HepG2 (cell line): ENCODE measurements around the gene OASL. TPM values are rescaled to one million over a fixed set of nuclear protein-coding genes. Genes with fewer than 3 reads are reported as not detected.

ENCODE experiments used
- ATF5 ChIP-seq: sonication (generic); formaldehyde crosslinking; IDR thresholded peaks from 2 replicates; pipeline ENCODE4 v1.4.0; 2020; ENCODE audit warnings: mild to moderate bottlenecking, low read depth, missing genetic modification reagents
- ATRX ChIP-seq: sonication (generic); formaldehyde crosslinking; IDR thresholded peaks from 2 replicates; pipeline ENCODE4 v1.4.0; 2020; ENCODE audit warnings: missing genetic modification reagents, borderline replicate concordance
- CCDC6 ChIP-seq: sonication (generic); formaldehyde crosslinking; IDR thresholded peaks from 2 replicates; pipeline ENCODE4 v1.8.1; 2022; ENCODE audit warnings: mild to moderate bottlenecking, missing genetic modification reagents, moderate library complexity
- CHD2 ChIP-seq: IDR thresholded peaks from 2 replicates; pipeline ENCODE4 v1.6.1; 2011; ENCODE audit warnings: low read depth, low read length, improper control_type of control experiment
- E2F2 ChIP-seq: sonication (generic); formaldehyde crosslinking; IDR thresholded peaks from 2 replicates; pipeline ENCODE4 v1.4.0; 2020; ENCODE audit warnings: missing genetic modification reagents, borderline replicate concordance
- FOXM1 ChIP-seq: sonication (generic); formaldehyde crosslinking; IDR thresholded peaks from 2 replicates; pipeline ENCODE4 v1.5.0; 2020; ENCODE audit warnings: missing genetic modification reagents
- FOXP4 ChIP-seq: sonication (generic); formaldehyde crosslinking; IDR thresholded peaks from 2 replicates; pipeline ENCODE4 v1.4.0; 2020; ENCODE audit warnings: missing genetic modification reagents
- GATA4 ChIP-seq: sonication (generic); IDR thresholded peaks from 2 replicates; pipeline ENCODE4 v1.6.1; 2016; ENCODE audit warnings: antibody characterized with exemption, low read depth, borderline replicate concordance
- KLF9 ChIP-seq: IDR thresholded peaks from 2 replicates; pipeline ENCODE4 v1.6.1; 2016; ENCODE audit warnings: low read depth
- MTA3 ChIP-seq: sonication (generic); formaldehyde crosslinking; IDR thresholded peaks from 2 replicates; pipeline ENCODE4 v1.4.0; 2020; ENCODE audit warnings: missing genetic modification reagents
- ZKSCAN8 ChIP-seq: IDR thresholded peaks from 2 replicates; pipeline ENCODE4 v1.6.1; 2016; ENCODE audit warnings: borderline replicate concordance, missing genetic modification reagents, missing compliant biosample characterization
- ZNF143 ChIP-seq: sonication (generic); formaldehyde crosslinking; IDR thresholded peaks from 2 replicates; pipeline ENCODE4 v1.4.0; 2020; ENCODE audit warnings: missing genetic modification reagents
- ZNF329 ChIP-seq: sonication (generic); formaldehyde crosslinking; IDR thresholded peaks from 2 replicates; pipeline ENCODE4 v1.9.0; 2021; ENCODE audit warnings: low read depth, mild to moderate bottlenecking, missing genetic modification reagents
- ZNF710 ChIP-seq: sonication (generic); formaldehyde crosslinking; IDR thresholded peaks from 2 replicates; pipeline ENCODE4 v1.5.0; 2020; ENCODE audit warnings: mild to moderate bottlenecking, missing genetic modification reagents, borderline replicate concordance
- ZNF766 ChIP-seq: sonication (generic); formaldehyde crosslinking; IDR thresholded peaks from 2 replicates; pipeline ENCODE4 v1.5.0; 2020; ENCODE audit warnings: missing genetic modification reagents, borderline replicate concordance
- polyA plus RNA-seq, 8 experiments: library from polyadenylated mRNA; depleted of rRNA in 3 of 8; stranded (reverse) in 7 of 8; unstranded in 1 of 8; fragments of >200 nt; fragmentation: Illumina TruSeq in 4 of 8; extraction: Trizol in 4 of 8; gene quantifications; 2 replicates each; pipeline versions ENCODE4 v1.2.1 to v1.2.3, GENCODE V29; 2011 to 2016; ENCODE audit warnings: low read depth in 4 of 8, missing spikeins in 1 of 8, mixed read lengths in 1 of 8; ENCODE audit not compliant: insufficient read depth in 1 of 8
- total RNA-seq, 5 experiments: library from RNA; depleted of rRNA; stranded (reverse); fragments of >200 nt; fragmentation: Illumina TruSeq; extraction: Trizol; gene quantifications; 2 replicates each; pipeline ENCODE4 v1.2.3, GENCODE V29; 2016; ENCODE audit warnings: low read depth in 1 of 5
- TF ChIP-seq, protein P1 (sequence below): fragments of 450-650 bp; IDR thresholded peaks from 2 replicates; pipeline ENCODE4 v1.6.1; 2017
- TF ChIP-seq, protein P2 (sequence below): sonication (generic); formaldehyde crosslinking; IDR thresholded peaks from 2 replicates; pipeline ENCODE4 v1.4.0; 2020; ENCODE audit warnings: missing genetic modification reagents, mild to moderate bottlenecking, borderline replicate concordance

Gene OASL
- total and polyA plus RNA-seq, 2 of the 13 experiments (the other 11 are each of a cell fraction or from before 2014, with no cell fraction given) = 0.11 to 0.22 TPM

- TF ChIP-seq FOXP4 (CRISPR knock-in tag) (peak; percentile 63), CHD2 (peak; percentile 50; the same call in 1 of the 2 replicates), ZKSCAN8 (CRISPR knock-in tag) (0 out of 2 replicates have a peak, but pooled peaks have one; percentile 21), ZNF766 (CRISPR knock-in tag) (no peak), E2F2 (CRISPR knock-in tag) (no peak), CCDC6 (CRISPR knock-in tag) (peak; percentile 48; the same call in 1 of the 2 replicates), ZNF710 (CRISPR knock-in tag) (0 out of 2 replicates have a peak, but pooled peaks have one; percentile 28), ATRX (CRISPR knock-in tag) (no peak), ZNF143 (CRISPR knock-in tag) (peak; percentile 82), ZNF329 (CRISPR knock-in tag) (0 out of 2 replicates have a peak, but pooled peaks have one; percentile 4), MTA3 (CRISPR knock-in tag) (no peak), ATF5 (CRISPR knock-in tag) (no peak), KLF9 (CRISPR knock-in tag) (no peak), FOXM1 (CRISPR knock-in tag) (no peak), GATA4 (no peak)
- TF ChIP-seq, protein P1, sequence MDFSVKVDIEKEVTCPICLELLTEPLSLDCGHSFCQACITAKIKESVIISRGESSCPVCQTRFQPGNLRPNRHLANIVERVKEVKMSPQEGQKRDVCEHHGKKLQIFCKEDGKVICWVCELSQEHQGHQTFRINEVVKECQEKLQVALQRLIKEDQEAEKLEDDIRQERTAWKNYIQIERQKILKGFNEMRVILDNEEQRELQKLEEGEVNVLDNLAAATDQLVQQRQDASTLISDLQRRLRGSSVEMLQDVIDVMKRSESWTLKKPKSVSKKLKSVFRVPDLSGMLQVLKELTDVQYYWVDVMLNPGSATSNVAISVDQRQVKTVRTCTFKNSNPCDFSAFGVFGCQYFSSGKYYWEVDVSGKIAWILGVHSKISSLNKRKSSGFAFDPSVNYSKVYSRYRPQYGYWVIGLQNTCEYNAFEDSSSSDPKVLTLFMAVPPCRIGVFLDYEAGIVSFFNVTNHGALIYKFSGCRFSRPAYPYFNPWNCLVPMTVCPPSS = no peak
- TF ChIP-seq, protein P2, sequence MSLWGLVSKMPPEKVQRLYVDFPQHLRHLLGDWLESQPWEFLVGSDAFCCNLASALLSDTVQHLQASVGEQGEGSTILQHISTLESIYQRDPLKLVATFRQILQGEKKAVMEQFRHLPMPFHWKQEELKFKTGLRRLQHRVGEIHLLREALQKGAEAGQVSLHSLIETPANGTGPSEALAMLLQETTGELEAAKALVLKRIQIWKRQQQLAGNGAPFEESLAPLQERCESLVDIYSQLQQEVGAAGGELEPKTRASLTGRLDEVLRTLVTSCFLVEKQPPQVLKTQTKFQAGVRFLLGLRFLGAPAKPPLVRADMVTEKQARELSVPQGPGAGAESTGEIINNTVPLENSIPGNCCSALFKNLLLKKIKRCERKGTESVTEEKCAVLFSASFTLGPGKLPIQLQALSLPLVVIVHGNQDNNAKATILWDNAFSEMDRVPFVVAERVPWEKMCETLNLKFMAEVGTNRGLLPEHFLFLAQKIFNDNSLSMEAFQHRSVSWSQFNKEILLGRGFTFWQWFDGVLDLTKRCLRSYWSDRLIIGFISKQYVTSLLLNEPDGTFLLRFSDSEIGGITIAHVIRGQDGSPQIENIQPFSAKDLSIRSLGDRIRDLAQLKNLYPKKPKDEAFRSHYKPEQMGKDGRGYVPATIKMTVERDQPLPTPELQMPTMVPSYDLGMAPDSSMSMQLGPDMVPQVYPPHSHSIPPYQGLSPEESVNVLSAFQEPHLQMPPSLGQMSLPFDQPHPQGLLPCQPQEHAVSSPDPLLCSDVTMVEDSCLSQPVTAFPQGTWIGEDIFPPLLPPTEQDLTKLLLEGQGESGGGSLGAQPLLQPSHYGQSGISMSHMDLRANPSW = no peak
These were observed 59.0 kb downstream of the OASL start (continued) for GRCh38 chr12:120979862-120980696.
